ENCODE measurements around the gene DPP7. TPM values are rescaled to one million over a fixed set of nuclear protein-coding genes. Genes with fewer than 3 reads are reported as not detected.

The DPP7 gene
- total and polyA plus RNA-seq, 2 of the 8 experiments (the other 6 are each of a cell fraction or from before 2014, with no cell fraction given) = 21.2 to 26.8 TPM

DNA sequence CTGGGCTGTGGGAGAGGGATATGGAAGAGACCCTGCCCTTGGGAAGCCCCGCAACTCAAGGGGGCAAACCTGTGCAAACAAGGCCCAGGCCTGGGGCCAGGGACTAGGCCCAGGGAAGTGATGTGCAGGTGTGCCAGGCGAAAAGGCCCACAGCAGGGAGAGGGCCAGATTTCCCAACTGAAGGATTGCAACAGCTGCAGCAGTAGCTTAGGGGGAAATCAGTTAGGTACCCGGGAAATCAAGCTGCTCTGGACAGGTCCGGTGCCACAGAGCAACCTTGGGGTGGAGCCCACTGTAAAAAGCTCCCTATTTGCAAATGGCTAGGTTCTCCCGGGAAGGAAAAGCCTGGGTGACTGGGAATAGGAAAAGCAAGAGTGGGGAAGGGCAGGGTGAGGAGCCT is 34.8 kb upstream of the DPP7 start (continued):
- no peak for TF ChIP-seq POU5F1 (IDR thresholded peaks at IDR 0.05; ENCODE audit: low read depth, low read length)
